Uterus (tissue), 2 donors: ENCODE measurements around the gene MTHFD2L.

Source experiments
- CTCF ChIP-seq, 4 experiments: fragments of 200-600 bp in 2 of 4; fragments of 450-650 bp in 2 of 4; sonication (generic) in 2 of 4; IDR thresholded peaks; one replicate each; pipeline ENCODE4 v1.5.1; 2016 to 2019; ENCODE audit warnings: antibody characterized with exemption in 4 of 4, mild to moderate bottlenecking in 2 of 4, moderate library complexity in 1 of 4
- POLR2A ChIP-seq, 2 donors: fragments of 450-650 bp; IDR thresholded peaks; one replicate each; pipeline ENCODE4 v1.6.1; 2016; ENCODE audit warnings: antibody characterized with exemption in 2 of 2, mild to moderate bottlenecking in 1 of 2, moderate library complexity in 1 of 2

- no peak for TF ChIP-seq CTCF (IDR thresholded peaks at IDR 0.05)
- TF ChIP-seq POLR2A (IDR thresholded peaks at IDR 0.05) = no peak
Measured at GRCh38 chr4:74206088-74206825, 48.3 kb downstream of the MTHFD2L start.
